GM11168 (cell line): ENCODE results near the gene TMEM131.
"Not testable (repeated sequence)": the region's sequence is repeated elsewhere in the genome, so short reads cannot be mapped to it uniquely, and the experiment has no call there.

Source experiments
- in situ Hi-C: fragments of 300-500 bp; cut with MboI; formaldehyde crosslinking; loops from one replicate; pipeline ENCODE4 v1.12.0; 2022; ENCODE audit warnings: low sequenced_read_pairs; ENCODE audit not compliant: unreplicated experiment

Gene TMEM131

DNA sequence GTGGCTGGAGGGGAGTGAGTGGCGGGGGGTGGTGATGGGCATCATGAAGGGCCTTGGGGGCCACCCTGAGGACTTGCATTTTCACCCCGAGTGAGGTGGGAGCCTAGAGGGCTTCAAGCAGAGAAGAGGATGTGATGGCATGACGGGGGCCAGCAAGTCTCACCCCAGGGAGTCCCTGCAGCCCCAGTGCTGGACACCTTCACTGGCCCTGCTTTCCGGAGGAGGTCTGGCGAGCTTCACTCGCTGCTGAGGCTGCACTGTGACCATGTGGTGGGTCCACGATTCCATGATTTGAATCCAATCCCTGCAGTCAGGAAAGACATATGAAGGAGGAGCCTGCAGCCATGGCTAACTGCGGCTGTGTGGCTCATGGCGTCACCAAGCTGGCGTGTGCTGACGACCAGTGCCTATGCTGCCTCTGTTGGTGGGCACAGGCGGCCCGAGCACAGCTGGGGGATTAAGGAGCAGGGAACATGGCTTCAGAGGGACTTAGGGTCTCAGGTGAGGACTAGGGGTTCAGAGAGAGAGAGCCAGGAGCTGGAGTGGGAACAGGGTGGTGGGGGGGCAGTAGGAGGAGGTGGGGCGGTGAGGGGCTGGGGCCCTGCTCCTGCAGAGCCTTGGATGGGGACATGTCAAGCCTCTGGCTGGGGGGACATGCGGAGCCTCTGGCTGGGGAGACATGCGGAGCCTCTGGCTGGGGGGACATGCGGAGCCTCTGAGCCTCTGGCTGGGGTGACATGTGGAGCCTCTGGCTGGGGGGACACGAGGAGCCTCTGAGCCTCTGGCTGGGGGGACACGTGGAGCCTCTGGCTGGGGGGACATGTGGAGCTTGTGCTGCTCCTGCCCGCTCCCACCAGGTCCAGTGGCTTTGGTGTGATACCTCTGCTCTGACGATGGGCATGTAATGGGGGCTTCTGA lies 278.8 kb downstream of the TMEM131 start:
- in situ Hi-C loops = no loop called here

DNA sequence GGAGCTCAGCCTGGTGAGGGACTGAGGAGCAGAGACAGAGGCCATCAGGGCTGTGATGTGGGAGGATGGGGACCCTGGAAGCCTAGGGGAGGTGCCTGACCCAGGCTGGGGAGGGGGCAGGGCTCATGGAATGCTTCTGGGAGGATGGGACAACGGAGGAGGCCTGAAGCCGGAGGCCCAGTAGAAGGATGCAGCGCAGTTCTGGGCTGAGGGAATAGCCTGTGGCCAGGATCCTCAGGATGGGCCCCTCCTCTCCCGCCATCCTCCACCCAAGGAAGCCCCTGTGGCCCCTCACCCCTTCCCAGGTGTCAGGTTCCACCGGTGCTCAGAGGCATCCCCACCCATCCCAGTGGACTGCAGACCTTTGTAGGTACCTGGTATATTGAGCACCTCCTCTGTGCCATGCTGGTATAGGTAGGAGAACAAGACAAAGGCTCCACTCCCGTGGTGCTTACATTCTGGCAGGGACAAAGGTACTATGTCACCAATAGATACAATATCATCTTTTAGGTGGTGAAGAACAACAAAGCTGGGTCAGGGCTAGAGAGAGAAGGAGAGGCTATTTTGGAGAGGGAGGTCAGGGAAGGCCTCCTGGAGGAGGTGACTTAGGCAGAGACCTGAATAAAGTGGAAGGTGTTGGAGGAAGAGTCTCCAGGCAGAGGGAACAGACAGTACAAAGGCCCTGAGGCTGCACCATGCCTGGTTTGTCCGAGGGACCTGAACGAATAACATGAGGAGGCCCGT lies 279.6 kb downstream of the TMEM131 start:
- in situ Hi-C loops = no loop called here

DNA sequence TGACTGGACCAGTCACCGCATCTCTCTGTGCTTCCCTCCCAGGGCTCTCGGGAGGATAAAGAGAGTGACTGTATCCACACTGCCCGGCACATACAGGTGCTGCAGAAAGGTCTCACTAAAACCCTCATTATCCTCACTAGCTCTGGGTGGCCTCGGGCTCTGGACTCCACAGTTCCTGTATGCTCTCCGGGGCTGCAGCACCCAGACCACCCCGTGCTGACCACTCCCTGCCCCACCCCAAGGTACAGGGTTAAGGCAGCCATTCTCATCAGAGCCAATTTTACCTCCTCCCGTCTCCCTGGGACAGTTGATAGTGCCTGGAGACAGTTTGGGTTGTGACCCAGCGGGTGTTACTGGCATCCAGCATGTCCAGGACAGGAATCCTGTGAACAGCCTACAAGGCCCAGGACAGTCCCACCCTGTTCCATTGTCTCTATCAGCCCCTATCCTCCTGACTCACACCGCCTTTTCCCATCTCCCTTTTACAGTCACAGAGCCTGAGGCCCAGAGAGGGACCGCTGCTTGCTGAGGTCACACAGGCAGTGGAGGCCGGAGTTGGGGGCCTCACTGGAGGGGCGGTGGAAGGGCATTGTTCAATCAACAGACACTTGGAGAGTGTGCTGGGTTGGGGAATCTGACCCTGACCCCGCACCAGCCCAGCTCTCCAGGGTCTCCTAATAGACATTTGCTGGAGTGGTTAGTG lies 280.6 kb downstream of the TMEM131 start:
- in situ Hi-C loops = no loop called here

DNA sequence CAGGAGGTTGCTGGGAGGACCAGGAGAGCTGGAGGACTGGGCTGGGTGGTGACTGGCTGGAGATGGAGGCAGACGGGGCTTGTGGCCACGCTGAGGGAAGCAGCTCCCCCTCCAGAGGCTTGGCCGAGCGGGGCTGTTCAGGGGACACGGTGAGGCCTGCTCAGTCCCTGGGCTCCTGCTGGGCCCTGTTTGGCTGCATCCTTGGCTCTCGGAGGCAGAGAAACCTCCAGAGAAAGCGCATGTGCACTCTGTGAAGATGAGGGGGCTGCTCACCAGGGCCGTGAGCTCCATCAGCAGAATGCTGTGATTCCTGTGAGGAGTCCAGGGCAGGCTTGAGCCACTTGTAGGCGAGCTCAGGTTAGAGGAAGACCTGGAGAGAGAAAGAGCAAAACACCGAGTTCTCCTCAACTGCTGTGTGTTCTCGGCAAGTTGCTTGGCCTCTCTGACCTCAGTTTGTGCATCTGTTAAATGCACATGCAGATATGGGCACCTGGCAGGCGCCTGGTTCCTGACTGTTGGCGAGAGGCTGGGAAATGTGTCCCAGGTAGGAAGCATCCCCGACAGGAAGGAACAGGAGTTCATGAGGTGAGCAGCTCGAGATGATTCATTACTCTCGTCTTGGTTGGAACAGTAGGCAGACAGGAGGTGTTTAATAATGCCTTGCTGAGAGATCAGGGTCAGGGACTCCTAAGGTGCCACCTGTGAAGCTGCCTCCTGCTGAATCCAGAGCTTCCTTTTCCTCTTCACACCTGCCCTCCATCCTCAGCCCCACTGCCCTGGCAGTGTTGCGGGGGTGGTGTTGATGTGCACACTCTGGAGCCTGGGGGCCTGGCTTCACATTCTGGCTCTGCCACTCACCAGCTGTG lies 281.4 kb downstream of the TMEM131 start:
- in situ Hi-C loops = no loop called here

DNA sequence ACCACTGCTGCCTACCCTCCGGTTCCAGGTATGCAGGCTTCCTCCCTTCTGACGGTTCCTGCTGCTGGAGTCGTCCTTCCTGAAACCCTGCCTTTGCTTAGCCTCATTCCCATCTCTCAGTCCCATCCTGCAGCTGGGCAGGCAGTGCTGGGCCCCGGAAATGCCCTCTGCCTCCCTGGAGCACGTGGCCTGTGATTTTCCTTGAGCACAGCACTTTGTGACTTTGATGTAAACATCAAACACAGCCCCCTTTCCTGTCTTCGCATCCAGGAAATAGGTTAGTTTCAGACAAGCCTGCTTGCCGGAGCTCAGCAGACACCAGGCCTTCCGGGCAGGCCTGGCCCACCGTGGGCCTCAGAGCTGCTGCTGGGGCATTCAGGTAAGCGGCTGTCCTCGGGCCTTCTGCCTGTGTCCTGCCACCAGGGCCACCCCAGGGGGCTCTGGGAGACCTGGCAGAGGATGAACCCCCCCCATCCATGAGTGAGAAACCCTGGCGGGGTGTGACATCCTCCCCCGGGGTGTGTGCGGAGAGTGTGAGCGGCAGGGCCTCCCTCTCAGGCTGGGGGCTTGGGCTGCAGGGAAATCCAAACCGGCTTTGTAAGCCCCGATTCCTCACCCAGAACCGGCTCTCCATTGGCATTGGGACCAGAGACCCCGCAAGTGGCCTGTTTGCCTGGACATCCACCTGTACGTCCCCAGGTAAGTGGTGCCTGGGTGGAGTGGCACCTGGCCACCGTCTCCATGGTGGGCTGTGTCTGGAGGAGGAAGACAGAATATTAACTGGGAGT lies 282.3 kb downstream of the TMEM131 start, which contains the start of gene ZAP70:
Gene ZAP70 (plus strand): TSS at position 281 of the 788 bp plus-strand sequence. CDS start 10,461 bp downstream, outside the sequence.
- in situ Hi-C loops = no loop called here

DNA sequence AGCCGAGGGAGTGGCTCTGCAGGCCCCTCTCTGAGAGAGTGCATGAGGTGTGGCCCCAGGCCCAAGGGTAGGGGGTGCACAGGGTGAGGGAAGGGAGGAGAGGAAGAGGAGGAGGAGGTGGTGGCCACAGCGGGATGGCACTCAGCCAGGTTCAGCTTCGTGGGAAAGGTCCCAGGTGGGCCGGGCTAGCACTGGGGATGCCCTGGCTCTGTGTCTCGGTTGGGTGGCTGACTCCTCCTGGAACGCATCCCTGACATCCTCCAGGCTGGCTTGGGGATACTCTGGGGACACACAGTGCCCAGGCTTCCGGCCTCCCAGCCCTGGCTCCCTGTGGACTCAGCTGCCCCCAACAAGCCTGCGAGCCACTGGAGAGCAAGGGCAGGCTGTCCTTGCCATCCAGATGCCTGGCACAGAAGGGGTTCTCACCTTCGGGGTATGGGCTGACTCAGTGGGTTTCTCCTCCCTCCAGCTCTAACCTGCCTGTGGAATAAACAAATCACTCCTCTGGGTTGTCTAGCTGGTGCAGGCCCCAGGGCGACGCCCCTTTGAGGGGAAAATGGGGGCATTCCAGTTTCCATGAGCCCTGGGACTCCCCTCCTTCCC lies 283.0 kb downstream of the TMEM131 start:
- in situ Hi-C loops = no loop called here

DNA sequence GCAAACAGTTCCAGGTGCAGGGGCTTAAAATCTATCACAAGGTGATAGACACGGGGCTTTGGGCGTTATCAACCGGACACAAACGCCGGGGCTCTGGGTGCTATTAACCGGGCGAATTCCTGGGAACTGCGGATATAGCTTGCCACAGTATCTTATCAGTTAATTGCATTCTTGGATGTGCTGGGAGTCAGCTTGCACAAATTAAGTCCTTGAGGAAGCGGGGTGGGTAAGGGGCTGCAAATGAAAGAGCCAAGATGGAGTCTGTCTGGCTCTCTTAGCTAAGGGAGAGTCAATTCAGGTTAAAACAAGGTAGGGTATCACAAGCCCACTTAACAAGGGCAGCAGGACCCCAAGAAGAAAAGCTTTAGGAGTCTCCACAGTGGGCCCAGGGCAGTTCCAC lies 283.6 kb downstream of the TMEM131 start:
- in situ Hi-C loops = not testable (repeated sequence)

DNA sequence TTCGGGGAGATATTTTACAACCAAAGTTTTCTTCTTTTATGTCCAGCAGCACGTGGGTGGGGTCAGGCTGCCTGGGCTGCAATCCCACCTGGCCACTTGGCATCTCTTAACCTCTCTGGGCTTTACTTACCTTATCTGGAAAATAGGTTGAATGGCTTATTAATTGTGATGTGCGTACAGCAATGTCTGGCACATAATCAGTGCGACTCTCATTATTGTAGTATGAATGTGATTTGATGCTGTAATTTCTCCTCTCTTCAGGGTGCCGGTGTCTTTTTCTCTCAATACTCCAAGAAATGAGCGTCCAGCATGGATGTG lies 284.4 kb downstream of the TMEM131 start:
- in situ Hi-C loops = no loop called here

DNA sequence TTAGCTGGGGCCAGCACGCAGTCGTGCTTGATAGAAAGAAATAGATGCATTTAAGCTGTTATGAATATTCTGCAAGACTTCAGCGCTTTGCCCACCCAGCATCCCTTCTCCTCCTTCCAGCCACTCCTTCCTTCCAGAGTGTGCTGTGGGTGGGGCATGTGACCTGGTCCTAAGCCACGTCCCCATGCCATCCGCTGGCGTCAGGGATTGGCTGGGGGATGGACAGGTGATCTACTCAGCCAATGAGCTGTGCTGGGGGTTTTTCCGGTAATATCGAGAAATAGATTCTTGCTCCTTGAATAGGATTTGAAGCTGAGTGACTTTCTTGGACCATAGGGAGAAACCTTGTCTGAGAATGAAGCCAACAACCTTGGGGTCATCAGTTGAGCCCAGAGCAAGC lies 287.1 kb downstream of the TMEM131 start:
- in situ Hi-C loops = no loop called here

DNA sequence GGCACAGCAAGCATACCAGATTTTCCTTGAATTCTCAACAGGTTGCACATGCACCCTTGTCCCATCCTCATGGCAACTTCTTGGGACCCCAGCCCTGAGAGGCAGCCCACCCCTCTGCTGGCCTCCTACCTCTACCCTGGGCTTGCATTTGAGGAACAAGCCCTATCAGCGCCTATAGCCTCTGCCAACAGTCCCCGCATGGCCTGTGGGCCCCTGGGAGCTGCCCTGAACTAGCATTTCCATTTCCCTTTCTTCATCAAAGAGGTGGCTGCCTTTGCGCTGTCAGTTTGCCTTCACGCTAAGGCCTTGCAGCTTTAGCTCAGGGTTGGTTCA lies 287.7 kb downstream of the TMEM131 start:
- in situ Hi-C loops = no loop called here

DNA sequence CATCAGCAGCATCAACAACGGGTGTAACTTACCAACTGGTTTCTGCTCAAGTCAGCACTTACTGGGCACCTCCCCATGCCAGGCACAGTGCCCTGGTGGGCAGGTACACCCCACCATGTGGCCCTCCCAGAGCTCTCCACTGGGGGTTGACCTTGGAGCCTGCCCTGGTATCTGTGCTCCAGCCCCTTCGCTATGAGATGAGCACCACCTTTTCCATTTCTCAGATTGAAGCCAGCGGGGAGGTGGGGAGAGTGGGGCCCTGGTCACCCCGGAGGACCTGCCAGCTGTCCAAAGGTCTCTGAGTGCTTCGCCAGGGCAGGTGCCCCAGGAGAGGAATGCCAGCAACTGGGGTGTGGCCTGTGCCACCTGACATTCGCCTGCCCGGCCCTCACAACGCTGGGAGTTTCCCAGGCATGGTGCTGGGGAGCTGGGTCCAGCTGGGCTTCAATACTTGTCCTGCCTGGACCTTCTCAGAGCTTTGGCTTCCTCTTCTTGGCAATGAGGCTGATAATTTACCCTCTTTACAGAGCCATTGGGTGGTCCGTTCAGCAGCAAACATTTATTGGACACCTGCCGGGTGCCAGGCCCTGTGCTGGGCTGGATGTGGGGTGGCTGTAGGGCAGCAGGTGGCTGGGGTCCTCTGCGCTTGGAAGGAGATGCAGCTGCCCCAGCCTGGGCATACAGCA lies 288.2 kb downstream of the TMEM131 start:
- in situ Hi-C loops = no loop called here

DNA sequence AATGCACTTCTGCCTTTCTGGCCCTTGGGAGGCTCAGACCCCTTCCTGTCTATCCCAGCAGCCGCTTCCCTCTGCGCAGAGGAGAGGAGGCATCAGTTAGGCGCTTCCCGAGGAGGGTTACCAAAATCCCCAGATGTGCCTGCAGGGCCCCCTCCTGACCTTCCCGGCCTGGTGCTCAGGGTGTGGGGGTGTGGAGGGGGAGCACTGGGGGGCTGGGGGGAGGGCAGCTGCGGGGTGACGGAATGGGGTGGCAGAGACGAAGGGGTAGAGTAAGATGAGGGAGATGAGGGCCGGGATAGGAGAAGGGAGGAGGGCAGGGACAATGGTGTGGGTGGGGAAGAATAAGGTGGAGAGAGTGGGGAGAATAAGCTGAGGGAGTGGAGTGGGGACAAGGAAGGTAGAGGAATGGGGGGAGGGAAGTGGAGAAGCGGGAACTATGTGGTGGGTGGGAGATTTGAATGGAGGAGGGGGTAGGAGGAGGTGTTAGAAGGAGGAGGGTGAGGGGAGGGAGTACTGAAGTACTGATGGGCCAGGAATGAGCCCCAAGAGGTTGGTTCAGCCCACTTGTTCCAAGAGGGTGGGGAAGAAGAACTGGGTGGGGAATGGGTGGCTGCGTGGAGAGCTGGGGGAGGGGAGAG lies 288.9 kb downstream of the TMEM131 start:
- in situ Hi-C loops = no loop called here
